Measurements from ENCODE around the gene C12orf42. TPM values are rescaled to one million over a fixed set of nuclear protein-coding genes. Genes with fewer than 3 reads are reported as not detected.

Gene C12orf42
- total RNA-seq, 2 experiments from 2014 or later = 3.9 to 4.8 TPM

DNA sequence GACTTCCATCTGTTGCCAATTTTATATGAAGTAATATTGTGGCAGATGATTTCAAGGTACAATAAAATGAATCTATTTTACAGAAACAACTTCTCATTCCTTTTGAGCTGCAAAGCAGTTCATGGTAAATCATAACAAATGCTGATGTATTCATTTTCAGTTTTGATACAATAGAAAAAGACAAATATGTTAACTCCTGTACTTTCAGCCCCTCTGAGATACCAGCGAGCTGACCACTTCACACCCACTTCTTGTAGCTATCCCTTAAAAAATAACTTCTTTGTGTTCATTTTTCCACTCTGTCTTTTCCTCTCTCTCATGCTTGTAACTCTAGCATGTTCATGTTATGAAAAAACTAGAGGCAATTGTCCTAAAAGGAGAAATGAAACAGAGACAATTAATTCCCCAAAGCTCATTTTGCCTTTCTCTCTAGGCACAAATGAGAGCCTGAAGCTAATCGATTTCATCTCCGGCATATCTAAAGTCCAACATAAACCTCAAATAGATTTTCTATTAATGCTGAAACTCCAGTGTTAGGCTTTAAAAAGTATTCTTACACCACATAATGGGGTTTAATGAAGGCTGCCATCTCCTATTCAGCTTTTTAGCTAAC is 182.9 kb downstream of the C12orf42 start:
- H3K27ac Mint-ChIP-seq = no peak overlapping the region
- no peaks in the 10 kb centered on the region for H3K4me1 Mint-ChIP-seq (ENCODE audit: low read depth)
- no peaks in the 10 kb centered on the region for H3K36me3 Mint-ChIP-seq (ENCODE audit: low read depth)
- Histone ChIP-seq H3K9me3 (ENCODE audit: control insufficient read depth in 1 of 2, insufficient read depth in 1 of 2, low read length in 2 of 2) (peaks cover 0 to 9% of the 10 kb centered on the region in 2 experiments), H3K4me3 (ENCODE audit: low read length) (no peak overlapping the region), H3K27ac (ENCODE audit: low read depth in 1 of 2, low read length in 2 of 2) (no peak overlapping the region), H3K36me3 (ENCODE audit: insufficient read depth, low read length) (no peaks in the 10 kb centered on the region), H3K27me3 (ENCODE audit: control insufficient read depth in 1 of 2, insufficient read depth in 2 of 2, low read length in 2 of 2) (no peaks in the 10 kb centered on the region), H3K4me1 (ENCODE audit: insufficient read depth, low read length) (no peaks in the 10 kb centered on the region)
- ChIA-PET POLR2A (no interaction called here), CTCF (no interaction called here)
- peaks cover 5% of the 10 kb centered on the region for H3K9me3 Mint-ChIP-seq
- TF ChIP-seq, protein P1, sequence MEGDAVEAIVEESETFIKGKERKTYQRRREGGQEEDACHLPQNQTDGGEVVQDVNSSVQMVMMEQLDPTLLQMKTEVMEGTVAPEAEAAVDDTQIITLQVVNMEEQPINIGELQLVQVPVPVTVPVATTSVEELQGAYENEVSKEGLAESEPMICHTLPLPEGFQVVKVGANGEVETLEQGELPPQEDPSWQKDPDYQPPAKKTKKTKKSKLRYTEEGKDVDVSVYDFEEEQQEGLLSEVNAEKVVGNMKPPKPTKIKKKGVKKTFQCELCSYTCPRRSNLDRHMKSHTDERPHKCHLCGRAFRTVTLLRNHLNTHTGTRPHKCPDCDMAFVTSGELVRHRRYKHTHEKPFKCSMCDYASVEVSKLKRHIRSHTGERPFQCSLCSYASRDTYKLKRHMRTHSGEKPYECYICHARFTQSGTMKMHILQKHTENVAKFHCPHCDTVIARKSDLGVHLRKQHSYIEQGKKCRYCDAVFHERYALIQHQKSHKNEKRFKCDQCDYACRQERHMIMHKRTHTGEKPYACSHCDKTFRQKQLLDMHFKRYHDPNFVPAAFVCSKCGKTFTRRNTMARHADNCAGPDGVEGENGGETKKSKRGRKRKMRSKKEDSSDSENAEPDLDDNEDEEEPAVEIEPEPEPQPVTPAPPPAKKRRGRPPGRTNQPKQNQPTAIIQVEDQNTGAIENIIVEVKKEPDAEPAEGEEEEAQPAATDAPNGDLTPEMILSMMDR (IDR thresholded peaks at IDR 0.05) = no peak
- no peak overlapping the region for H3K4me3 Mint-ChIP-seq
- no peaks in the 10 kb centered on the region for H3K27me3 Mint-ChIP-seq
- ATAC-seq (ENCODE audit: poor library complexity) (no peak), DNase-seq (no peak)
- intact Hi-C loops (cut with DNase I, micrococcal nuclease) = no loop called here

DNA sequence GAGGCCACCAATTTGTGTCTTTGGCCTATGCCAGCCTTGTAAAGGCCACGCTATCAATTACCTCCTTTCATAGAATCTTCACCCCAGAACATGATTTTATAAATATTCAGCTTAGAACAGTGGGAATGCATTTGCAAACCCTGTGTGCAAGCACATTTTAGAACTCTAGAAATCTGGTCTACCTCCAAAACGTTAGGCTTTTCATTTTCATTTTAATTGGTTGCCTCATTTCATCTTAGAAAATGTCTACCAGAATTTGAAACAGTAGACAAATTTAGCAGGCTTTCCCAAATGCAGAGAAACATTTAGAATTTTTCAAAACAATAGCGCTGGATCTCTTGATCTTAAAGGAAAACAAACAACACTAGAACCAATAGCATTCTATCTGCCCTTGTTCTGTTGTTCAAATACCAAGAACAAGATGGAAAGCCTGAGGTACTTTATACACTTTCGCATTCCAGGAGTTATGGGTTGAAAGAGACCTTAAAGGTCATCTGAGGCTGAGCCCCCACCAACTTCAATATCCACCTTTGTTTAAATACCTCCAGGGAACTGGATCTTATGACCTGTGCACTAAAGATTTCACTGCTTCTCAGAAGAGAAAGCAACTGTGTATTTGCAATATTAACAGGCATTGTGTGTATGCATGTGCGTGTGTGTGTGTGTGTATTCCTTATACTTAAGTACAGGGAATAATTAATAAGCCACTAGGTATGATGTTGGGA is 185.1 kb downstream of the C12orf42 start:
- H3K4me3 Mint-ChIP-seq = no peak overlapping the region
- Histone ChIP-seq H3K27me3 (ENCODE audit: control insufficient read depth in 1 of 2, insufficient read depth in 2 of 2, low read length in 2 of 2) (no peaks in the 10 kb centered on the region), H3K9me3 (ENCODE audit: control insufficient read depth in 1 of 2, insufficient read depth in 1 of 2, low read length in 2 of 2) (no peaks in the 10 kb centered on the region), H3K36me3 (ENCODE audit: insufficient read depth, low read length) (no peaks in the 10 kb centered on the region), H3K4me1 (ENCODE audit: insufficient read depth, low read length) (no peaks in the 10 kb centered on the region), H3K4me3 (ENCODE audit: low read length) (no peak overlapping the region), H3K27ac (ENCODE audit: low read depth in 1 of 2, low read length in 2 of 2) (no peak overlapping the region)
- DNase-seq = no peak
- no peaks in the 10 kb centered on the region for H3K36me3 Mint-ChIP-seq (ENCODE audit: low read depth)
- TF ChIP-seq, protein P1 (IDR thresholded peaks at IDR 0.05) = no peak
- CTCF ChIA-PET = no interaction called here
- intact Hi-C loops (cut with DNase I, micrococcal nuclease) = no loop called here
- no peak overlapping the region for H3K27ac Mint-ChIP-seq
- ATAC-seq (ENCODE audit: poor library complexity) = no peak
- H3K4me1 Mint-ChIP-seq (ENCODE audit: low read depth) = no peaks in the 10 kb centered on the region
- H3K27me3 Mint-ChIP-seq = no peaks in the 10 kb centered on the region
- POLR2A ChIA-PET = no interaction called here
- H3K9me3 Mint-ChIP-seq = no peaks in the 10 kb centered on the region

DNA sequence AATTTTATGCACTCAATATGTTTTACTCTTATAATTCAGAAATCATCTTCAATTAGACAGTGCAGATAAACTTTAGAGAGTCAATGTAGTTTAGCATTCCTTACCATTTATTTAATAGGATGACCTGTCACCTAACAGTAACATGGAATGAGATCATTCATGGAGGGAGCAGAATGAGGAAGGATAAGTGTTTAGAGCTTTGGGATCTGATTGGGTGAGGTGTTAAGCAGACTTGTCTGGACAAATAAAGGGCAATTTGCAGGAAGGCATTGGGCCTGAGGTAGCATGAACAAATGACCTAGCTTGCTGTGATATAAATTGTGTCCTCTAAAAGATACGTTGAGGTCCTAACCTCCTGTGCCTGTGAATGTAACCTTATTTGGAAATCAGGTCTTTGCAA is 187.4 kb downstream of the C12orf42 start:
- intact Hi-C loops (cut with DNase I, micrococcal nuclease) = no loop called here
- ChIA-PET CTCF (no interaction called here), POLR2A (no interaction called here)
- no peak overlapping the region for H3K4me3 ChIP-seq (ENCODE audit: low read length)
- no peaks in the 10 kb centered on the region for H3K4me1 ChIP-seq (ENCODE audit: insufficient read depth, low read length)
- no peaks in the 10 kb centered on the region for H3K36me3 ChIP-seq (ENCODE audit: insufficient read depth, low read length)
- Mint-ChIP-seq H3K4me3 (no peak overlapping the region), H3K4me1 (ENCODE audit: low read depth) (no peaks in the 10 kb centered on the region), H3K27ac (no peak overlapping the region), H3K36me3 (ENCODE audit: low read depth) (no peaks in the 10 kb centered on the region), H3K9me3 (no peaks in the 10 kb centered on the region), H3K27me3 (no peaks in the 10 kb centered on the region)
- ATAC-seq (ENCODE audit: poor library complexity) (no peak), DNase-seq (no peak)
- TF ChIP-seq, protein P1 (IDR thresholded peaks at IDR 0.05) = no peak
- no peaks in the 10 kb centered on the region for H3K9me3 ChIP-seq (ENCODE audit: control insufficient read depth in 1 of 2, insufficient read depth in 1 of 2, low read length in 2 of 2)
- no peaks in the 10 kb centered on the region for H3K27me3 ChIP-seq (ENCODE audit: control insufficient read depth in 1 of 2, insufficient read depth in 2 of 2, low read length in 2 of 2)
- no peak overlapping the region for H3K27ac ChIP-seq (ENCODE audit: low read depth in 1 of 2, low read length in 2 of 2)
